Cardiac fibroblast (primary cell): Measurements from ENCODE around the gene ABLIM1.

Experiments used
- DNase-seq, 2 donors: peaks; one replicate each; pipeline versions ENCODE4 v3.0.0 to v3.0.0-alpha.2; 2010; ENCODE audit warnings: low read depth in 2 of 2
- H3K4me3 ChIP-seq, 2 donors: replicated peaks in 1 of 2; 1 replicate in 1 of 2; 2 replicates in 1 of 2; pipeline ENCODE4 v1.5.1; 2011; ENCODE audit warnings: low read depth in 2 of 2, low read length in 2 of 2, mild to moderate bottlenecking in 2 of 2, moderate library complexity in 1 of 2
- TF ChIP-seq, protein P1 (sequence below): IDR thresholded peaks from one replicate; pipeline ENCODE4 v1.5.1; 2011; ENCODE audit warnings: low read depth, mild to moderate bottlenecking, low read length, inconsistent platforms

Gene ABLIM1

DNA sequence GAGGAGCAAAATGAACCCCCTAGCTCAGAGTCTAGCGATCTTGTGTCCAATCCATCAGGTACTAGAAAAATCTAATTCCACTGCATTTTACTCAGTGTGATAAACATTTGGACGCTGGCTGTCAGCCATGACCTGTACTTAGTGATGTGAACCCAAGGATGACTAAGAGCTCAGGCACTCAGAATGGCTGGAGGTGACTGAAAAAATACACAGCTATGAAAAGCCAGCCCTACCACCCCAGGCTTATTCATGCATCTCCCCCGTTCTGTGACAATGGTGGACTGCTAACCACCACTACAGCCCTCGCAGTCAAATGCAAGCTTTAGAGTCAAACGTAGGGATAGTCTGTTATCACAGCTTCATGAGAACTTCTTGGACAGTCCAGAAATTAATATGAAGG lies 268.6 kb downstream of the ABLIM1 start:
- H3K4me3 ChIP-seq, result no peak overlapping the region
- TF ChIP-seq, protein P1, sequence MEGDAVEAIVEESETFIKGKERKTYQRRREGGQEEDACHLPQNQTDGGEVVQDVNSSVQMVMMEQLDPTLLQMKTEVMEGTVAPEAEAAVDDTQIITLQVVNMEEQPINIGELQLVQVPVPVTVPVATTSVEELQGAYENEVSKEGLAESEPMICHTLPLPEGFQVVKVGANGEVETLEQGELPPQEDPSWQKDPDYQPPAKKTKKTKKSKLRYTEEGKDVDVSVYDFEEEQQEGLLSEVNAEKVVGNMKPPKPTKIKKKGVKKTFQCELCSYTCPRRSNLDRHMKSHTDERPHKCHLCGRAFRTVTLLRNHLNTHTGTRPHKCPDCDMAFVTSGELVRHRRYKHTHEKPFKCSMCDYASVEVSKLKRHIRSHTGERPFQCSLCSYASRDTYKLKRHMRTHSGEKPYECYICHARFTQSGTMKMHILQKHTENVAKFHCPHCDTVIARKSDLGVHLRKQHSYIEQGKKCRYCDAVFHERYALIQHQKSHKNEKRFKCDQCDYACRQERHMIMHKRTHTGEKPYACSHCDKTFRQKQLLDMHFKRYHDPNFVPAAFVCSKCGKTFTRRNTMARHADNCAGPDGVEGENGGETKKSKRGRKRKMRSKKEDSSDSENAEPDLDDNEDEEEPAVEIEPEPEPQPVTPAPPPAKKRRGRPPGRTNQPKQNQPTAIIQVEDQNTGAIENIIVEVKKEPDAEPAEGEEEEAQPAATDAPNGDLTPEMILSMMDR, result no peak
- DNase-seq, result peak; percentile 53 to 77

DNA sequence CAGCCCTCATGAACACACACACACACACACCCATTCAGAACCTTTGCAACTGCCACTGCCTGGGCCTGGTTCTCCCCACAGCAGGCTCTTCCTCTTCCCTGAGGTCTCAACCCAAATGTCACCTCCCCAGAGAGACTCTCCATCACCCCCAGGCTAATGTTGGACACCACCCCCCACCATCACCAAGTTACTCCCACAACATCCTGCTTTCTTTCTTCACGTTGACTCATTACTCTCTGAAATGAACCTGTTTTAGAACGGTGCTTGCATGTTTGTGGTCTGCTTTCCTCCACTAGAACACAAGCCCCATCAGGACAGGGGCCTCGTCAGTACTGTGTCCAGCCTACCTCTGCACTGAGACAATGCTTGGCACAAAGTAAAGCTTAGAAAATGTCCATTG lies 269.8 kb downstream of the ABLIM1 start:
- DNase-seq, result no peak
- H3K4me3 ChIP-seq, result no peak overlapping the region
- TF ChIP-seq, protein P1, result no peak

DNA sequence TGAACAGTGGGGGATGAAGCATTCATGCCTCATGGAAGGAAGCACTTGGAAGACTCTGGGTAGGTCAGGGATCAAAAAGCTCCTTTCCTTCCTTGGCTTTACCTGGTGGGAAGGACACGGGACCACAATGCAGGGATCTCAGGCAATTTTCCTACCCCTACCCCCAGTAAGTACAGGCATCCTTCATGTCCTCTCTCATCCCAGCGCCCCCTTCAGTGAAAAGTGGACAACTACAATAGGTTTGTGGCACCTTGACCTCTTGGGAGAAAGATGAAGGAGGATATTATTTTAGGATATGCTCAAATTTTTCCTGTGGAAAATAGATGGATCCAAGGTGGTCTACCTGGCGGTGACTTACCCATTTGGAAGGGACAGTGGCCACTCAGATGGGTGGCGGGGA lies 270.3 kb downstream of the ABLIM1 start:
- DNase-seq, result no peak
- no peak overlapping the region for H3K4me3 ChIP-seq
- TF ChIP-seq, protein P1, result no peak

DNA sequence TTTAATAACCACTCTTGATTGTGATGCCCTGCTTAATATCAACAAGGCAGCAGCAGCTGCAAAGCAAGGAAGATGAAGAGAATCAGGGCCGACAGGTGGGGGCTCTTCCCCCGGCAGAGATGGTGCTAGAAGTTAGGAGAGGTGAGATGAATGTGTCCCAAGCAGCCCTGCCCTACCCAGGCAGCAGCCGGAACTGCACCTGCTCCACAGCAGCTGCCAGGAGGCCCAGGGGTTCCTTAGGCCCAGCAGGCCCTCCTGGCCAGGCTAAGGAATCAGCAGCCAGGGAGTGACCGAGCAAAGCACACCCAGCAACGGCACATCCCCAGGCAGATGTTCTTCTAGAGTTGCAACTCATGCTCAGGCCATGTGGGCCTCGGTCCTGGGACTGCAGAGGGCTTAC lies 271.6 kb downstream of the ABLIM1 start:
- no peak for DNase-seq
- TF ChIP-seq, protein P1, result no peak
- no peak overlapping the region for H3K4me3 ChIP-seq

GRCh38 chr10:114385557-114385956 lies 272.5 kb downstream of the ABLIM1 start:
- H3K4me3 ChIP-seq, result no peak overlapping the region
- DNase-seq, result no peak
- TF ChIP-seq, protein P1, result no peak

GRCh38 chr10:114384601-114385000 lies 273.5 kb downstream of the ABLIM1 start:
- TF ChIP-seq, protein P1, result no peak
- H3K4me3 ChIP-seq, result no peak overlapping the region
- DNase-seq, result no peak

- DNase-seq, result no peak
- H3K4me3 ChIP-seq, result no peak overlapping the region
- TF ChIP-seq, protein P1, result no peak
These were observed 273.9 kb downstream of the ABLIM1 start for GRCh38 chr10:114384181-114384580.
